Esophagus (tissue), 2 donors: ENCODE data around the gene HES3. TPM values are rescaled to one million over a fixed set of nuclear protein-coding genes. Genes with fewer than 3 reads are reported as not detected.

Source experiments
- H3K27ac ChIP-seq, 2 donors: one replicate each; pipeline ENCODE4 v1.5.1; 2013; ENCODE audit warnings: low read depth in 2 of 2, mild to moderate bottlenecking in 2 of 2, inconsistent platforms in 1 of 2, low read length in 1 of 2, moderate library complexity in 1 of 2
- H3K27me3 ChIP-seq, 2 donors: one replicate each; pipeline ENCODE4 v1.6.1; 2013; ENCODE audit warnings: low read length in 2 of 2, control low read depth in 1 of 2, mild to moderate bottlenecking in 1 of 2; ENCODE audit not compliant: insufficient read depth in 2 of 2, control insufficient read depth in 1 of 2
- H3K36me3 ChIP-seq, 2 donors: one replicate each; pipeline ENCODE4 v1.6.1; 2013; ENCODE audit warnings: low read length in 1 of 2; ENCODE audit not compliant: control insufficient read depth in 2 of 2, insufficient read depth in 2 of 2
- H3K4me1 ChIP-seq, 2 donors: one replicate each; pipeline ENCODE4 v1.6.1; 2013; ENCODE audit warnings: low read length in 1 of 2; ENCODE audit not compliant: control insufficient read depth in 2 of 2, insufficient read depth in 2 of 2
- H3K4me3 ChIP-seq, 2 donors: one replicate each; pipeline ENCODE4 v1.5.1; 2013; ENCODE audit warnings: low read length in 2 of 2, mild to moderate bottlenecking in 2 of 2, low read depth in 1 of 2, moderate library complexity in 1 of 2
- H3K9me3 ChIP-seq, 2 donors: one replicate each; pipeline ENCODE4 v1.6.1; 2013; ENCODE audit warnings: mild to moderate bottlenecking in 2 of 2, low read depth in 1 of 2, low read length in 1 of 2, moderate library complexity in 1 of 2; ENCODE audit not compliant: control insufficient read depth in 2 of 2, insufficient read depth in 1 of 2
- WGBS, 2 donors: extraction: QIAGEN DNeasy Blood & Tissue Kit; methylation state at CpG; one replicate each; pipeline ENCODE4 v1.1.7; 2013; 5-methylcytosine and 5-hydroxymethylcytosine counted together
- polyA plus RNA-seq, 2 donors: library from polyadenylated mRNA; stranded (reverse); fragments of 200-250 nt; gene quantifications; one replicate each; pipeline ENCODE4 v1.2.3, GENCODE V29; 2013
- donor health status: healthy with polysubstance abuse.
- donor health status: Bipolar disorder and iron deficiency.

HES3 gene
- polyA plus RNA-seq, 2 donors = not detected

DNA sequence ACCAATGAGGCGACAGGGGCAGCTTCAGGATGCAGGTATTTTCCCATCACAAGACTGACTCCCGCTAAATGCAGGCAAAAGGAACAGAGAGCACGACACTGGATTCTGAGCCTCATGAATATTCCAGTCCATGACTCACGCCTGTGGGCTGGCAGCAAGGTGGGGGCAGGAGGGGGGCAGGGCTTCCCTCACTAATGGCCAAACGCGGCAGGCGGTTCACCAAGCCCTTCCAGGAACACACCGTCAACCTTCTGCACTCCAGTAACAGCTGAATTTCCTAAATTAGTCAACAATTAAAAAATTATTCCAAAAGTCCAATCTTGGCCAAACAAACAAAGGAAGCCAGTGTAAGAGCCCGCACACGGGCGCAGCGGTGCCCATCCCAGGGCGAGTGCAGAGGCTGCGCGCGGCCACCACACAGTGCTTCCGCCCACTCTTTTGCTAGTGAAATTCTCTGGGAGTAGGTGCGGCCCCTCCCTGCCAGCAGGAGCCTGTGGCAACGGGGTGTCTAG lies 29.5 kb downstream of the HES3 start:
- Histone ChIP-seq H3K27ac (no peak overlapping the region), H3K4me1 (peaks cover 3 to 25% of the 10 kb centered on the region in 2 donors), H3K4me3 (no peak overlapping the region), H3K9me3 (no peaks in the 10 kb centered on the region), H3K36me3 (no peaks in the 10 kb centered on the region), H3K27me3 (no peaks in the 10 kb centered on the region)
- WGBS, 2 donors = 73 to 74% methylated on average over 19 of the region's 19 CpGs

DNA sequence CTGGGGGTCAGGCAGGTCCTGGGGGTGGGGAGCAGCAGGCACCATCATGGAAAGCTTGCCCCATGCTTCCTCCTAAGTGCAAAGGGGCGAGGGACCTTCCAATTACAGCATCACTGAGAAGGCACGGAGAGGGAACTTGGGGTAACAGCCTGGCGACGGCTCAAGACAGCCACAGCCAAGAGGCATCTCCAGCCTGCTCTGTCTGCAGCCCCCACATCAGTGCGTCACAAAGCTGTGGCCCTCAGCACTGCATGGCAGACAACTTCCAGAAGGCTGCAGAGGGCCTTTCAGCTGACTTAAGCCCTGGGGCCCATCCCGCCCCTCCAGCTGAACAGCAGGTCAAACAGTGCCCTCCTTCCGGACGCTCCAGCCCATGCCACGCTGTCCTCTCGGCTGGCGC lies 30.1 kb downstream of the HES3 start:
- Histone ChIP-seq H3K27me3 (no peaks in the 10 kb centered on the region), H3K36me3 (peaks cover 0 to 4% of the 10 kb centered on the region in 2 donors), H3K27ac (no peak overlapping the region), H3K4me3 (no peak overlapping the region), H3K9me3 (no peaks in the 10 kb centered on the region), H3K4me1 (peaks cover 3 to 25% of the 10 kb centered on the region in 2 donors)
- WGBS, 2 donors = 96 to 97% methylated on average over 11 of the region's 11 CpGs

DNA sequence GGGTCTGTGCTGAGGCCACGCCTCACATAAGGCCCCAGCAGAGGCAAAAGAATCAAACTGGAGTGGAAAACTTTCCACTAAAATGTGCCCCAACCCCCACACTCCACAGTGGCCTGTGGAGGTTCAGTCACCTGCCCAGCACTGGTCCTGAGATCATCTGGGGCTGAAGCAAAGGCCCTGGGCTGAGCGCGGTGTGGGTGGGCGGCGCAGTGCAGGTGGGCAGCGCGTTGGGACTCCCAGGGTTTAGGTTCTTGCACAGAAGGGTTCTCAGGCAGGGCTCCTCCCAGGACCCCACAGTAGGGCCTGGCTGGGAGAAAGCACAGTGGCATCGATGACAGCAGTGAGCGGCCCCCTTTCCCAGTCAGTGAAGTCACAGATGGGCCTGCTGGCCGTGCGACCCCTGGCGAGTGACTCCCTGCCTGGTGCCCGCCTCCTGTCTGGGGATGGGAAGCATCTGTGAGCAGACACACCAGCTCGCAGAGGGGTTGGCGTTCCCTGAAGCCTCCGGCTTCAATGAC lies 30.7 kb downstream of the HES3 start:
- Histone ChIP-seq H3K4me1 (peaks cover 3 to 24% of the 10 kb centered on the region in 2 donors), H3K27ac (no peak overlapping the region), H3K9me3 (no peaks in the 10 kb centered on the region), H3K27me3 (no peaks in the 10 kb centered on the region), H3K4me3 (no peak overlapping the region), H3K36me3 (peaks cover 0 to 4% of the 10 kb centered on the region in 2 donors)
- WGBS, 2 donors = 95 to 97% methylated on average over 16 of the region's 16 CpGs

DNA sequence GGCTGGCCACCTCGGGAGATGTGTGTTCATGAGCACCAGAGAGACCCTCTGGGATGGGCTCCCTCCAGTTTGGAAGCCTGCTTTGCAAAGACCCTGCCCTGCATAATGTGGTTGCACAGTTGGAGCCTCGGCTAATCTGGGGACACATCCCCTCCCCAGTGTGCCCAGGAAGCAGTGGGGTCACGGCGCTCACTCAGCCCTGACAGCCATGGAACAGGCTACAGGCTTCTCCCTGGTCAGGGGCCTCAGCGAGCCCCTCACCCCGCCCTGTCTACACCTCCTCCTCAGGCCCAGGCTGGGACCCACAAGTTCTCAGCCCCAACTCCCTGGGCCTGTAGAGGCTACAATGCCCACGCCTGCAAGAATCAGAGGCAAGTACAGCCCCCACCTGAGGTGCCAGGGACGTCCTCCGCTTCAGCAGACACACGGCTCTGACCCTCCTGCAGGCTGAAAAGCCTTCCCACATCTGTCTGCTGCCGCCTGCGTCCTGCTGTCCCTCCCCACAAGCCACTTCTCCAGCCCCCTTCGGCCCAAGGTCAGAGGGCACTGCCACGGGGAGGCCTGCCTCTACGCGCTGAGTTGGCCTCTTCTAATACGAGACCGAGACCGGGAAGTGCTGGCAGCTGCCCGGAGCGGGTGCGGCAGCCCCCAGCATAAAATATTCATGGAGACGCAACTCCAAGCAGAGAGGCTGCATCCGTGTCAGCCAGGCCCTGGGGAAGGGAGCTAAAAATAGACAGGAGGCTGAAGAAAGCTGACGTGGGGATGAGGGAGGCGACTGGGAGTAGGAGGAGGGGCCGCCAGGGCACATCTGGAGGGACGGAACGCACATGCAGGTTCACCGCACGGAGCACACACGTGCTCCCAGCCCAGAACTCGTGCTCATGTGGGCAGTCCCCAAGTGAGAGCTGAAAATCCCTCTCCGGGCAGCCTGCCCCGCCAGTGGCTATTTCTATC lies 32.1 kb downstream of the HES3 start:
- Histone ChIP-seq H3K27ac (peak overlapping the region; percentile 5 to 38), H3K4me3 (no peak overlapping the region), H3K4me1 (peaks cover 3 to 14% of the 10 kb centered on the region in 2 donors), H3K36me3 (peaks cover 0 to 4% of the 10 kb centered on the region in 2 donors), H3K27me3 (no peaks in the 10 kb centered on the region), H3K9me3 (no peaks in the 10 kb centered on the region)
- WGBS, 2 donors = 62 to 68% methylated on average over 35 of the region's 35 CpGs

DNA sequence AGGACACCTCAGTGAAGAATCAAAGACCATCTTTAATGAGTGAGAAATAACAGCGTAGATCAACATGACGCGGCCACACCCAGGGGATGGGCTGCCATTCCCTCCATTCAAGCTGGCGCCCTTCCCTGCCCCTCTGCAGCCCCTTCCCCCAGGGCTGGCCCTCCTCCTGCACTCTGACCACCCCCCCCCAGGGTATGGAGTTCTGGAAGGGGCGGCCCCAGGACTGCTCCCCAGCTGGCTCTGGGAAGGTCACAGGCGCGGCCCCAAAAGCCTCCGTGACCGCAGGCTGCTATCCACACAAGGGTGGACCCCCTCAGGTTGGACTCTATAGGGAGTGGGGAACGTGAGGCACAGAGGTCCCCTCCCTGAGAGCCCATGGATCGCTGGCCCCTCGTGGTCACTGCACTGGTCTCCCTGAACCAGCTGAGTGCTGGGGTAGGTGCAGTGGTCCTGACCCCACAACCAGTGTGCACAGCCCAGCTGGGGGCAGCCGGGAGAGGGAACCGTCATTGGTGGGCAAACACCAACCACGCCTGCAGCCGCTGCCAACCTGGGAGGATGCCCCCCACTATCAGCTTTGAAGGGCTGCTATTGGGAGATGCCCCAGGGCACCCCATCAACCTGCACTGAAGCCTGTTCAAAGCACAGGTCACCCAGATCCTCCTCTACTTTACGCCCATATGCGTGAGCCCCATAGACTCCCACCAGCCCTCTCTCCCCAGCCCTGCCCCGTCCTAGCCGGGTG lies 33.0 kb downstream of the HES3 start:
- no peaks in the 10 kb centered on the region for H3K9me3 ChIP-seq
- H3K36me3 ChIP-seq = peaks cover 0 to 4% of the 10 kb centered on the region in 2 donors
- peaks cover 3 to 15% of the 10 kb centered on the region in 2 donors for H3K4me1 ChIP-seq
- no peaks in the 10 kb centered on the region for H3K27me3 ChIP-seq
- H3K27ac ChIP-seq = no peak overlapping the region
- 89 to 90% methylated on average over 20 of the region's 20 CpGs for WGBS, 2 donors
- no peak overlapping the region for H3K4me3 ChIP-seq

DNA sequence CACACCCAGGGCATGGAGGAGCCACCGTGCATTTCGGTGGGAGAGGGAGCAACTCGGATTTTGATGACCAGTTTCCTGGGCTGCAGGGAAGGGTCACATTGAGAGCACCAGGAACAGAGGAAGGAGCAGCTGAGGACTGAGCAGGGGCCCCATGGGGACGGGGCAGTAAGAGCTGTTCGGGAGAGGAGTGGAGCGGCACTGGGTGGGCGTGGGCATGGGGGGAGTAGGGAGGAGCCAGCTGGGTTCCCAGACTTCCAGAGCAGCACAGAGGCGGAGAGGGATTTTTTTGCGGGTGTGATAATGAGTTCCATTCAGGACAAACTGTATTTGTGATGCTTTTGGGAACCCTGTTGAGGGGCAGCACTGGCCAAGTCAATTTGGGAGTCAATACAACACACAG lies 34.3 kb downstream of the HES3 start:
- H3K27ac ChIP-seq = no peak overlapping the region
- 82 to 89% methylated on average over 9 of the region's 9 CpGs for WGBS, 2 donors

DNA sequence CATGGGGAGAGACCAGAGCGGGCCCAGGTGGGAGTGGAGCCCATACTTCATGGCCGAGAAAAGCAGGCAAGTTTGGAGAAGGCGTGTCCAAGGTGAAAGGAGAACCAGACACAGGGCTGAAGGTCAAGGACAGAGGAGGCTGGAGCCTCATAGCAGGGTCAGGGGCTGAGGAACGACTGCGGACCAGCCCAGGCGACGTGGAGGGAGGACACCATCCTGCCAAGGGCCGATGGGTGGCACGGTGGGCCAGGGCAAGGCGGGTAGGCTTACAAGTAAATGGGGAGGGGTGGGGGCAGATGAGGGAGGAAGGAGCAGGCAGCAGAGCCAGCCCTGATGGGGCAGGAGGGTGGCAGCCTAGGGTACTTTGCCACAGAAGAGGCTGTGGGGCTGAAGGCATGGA lies 35.1 kb downstream of the HES3 start:
- no peaks in the 10 kb centered on the region for H3K27me3 ChIP-seq
- no peak overlapping the region for H3K4me3 ChIP-seq
- H3K36me3 ChIP-seq = peaks cover 0 to 4% of the 10 kb centered on the region in 2 donors
- no peak overlapping the region for H3K27ac ChIP-seq
- WGBS, 2 donors = 88 to 94% methylated on average over 10 of the region's 10 CpGs
- H3K4me1 ChIP-seq = peaks cover 3 to 7% of the 10 kb centered on the region in 2 donors
- no peaks in the 10 kb centered on the region for H3K9me3 ChIP-seq

More for the DNA sequence above, 34.3 kb downstream of the HES3 start:
- no peaks in the 10 kb centered on the region for H3K9me3 ChIP-seq
- peaks cover 0 to 4% of the 10 kb centered on the region in 2 donors for H3K36me3 ChIP-seq
- no peaks in the 10 kb centered on the region for H3K27me3 ChIP-seq
- H3K4me1 ChIP-seq = peaks cover 3 to 7% of the 10 kb centered on the region in 2 donors
- H3K4me3 ChIP-seq = no peak overlapping the region

DNA sequence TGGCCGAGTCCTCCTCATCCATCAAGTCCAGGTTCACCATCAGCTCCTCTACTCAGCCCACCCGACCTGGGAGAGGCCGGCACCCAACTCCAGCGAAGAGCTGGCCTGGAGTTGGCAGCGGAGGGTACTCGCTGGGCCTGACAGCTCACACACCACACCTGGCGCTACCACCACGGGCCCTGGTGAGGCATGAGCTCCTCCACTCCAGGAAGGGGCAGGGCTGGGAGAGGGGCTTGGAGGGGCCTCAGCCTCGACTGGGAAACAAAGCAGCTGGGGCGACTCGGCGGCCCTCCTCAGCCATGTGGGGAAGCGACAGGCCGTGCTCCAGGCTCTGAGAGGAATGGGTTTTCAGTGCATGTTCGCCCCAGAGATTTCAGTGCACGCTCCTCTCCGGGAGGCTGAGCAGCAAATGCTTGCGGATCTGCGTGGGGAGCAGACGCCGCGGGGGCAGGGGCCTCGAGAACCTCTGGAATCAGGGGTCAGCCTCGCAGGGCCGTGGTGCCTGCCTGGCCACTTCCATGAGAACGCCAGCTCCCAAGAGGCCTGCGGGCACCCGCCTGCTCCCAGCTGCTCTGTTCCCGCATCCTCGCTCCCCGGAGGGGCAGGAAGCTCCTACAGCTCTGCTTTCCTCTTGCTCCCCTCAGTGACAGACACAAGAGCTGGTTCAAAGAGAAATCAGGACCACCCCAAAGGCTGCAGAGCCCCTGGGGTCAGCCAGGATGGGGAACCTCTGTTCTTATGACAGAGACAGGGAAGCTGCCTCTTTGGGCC lies 35.8 kb downstream of the HES3 start:
- peaks cover 0 to 4% of the 10 kb centered on the region in 2 donors for H3K36me3 ChIP-seq
- no peaks in the 10 kb centered on the region for H3K27me3 ChIP-seq
- H3K27ac ChIP-seq = no peak overlapping the region
- H3K9me3 ChIP-seq = no peaks in the 10 kb centered on the region
- no peak overlapping the region for H3K4me3 ChIP-seq
- 93% methylated on average over 28 to 31 of the region's 31 CpGs for WGBS, 2 donors
- H3K4me1 ChIP-seq = peaks cover 3 to 7% of the 10 kb centered on the region in 2 donors
